Mesodermal cell (in vitro differentiated cells): ENCODE results near the gene GRIP1.

Source experiments
- H3K27ac ChIP-seq: 2 replicates; pipeline ENCODE4 v1.7.0; 2013; ENCODE audit warnings: mild to moderate bottlenecking, low read depth, low read length, moderate library complexity; ENCODE audit not compliant: severe bottlenecking
- H3K36me3 ChIP-seq: 2 replicates; pipeline ENCODE4 v1.7.1; 2013; ENCODE audit warnings: mild to moderate bottlenecking, low read length, moderate library complexity; ENCODE audit not compliant: control insufficient read depth, insufficient read depth
- H3K4me1 ChIP-seq: one replicate; pipeline ENCODE4 v1.7.1; 2013; ENCODE audit warnings: mild to moderate bottlenecking, low read length; ENCODE audit not compliant: insufficient read depth, control insufficient read depth, poor library complexity, severe bottlenecking
- H3K4me3 ChIP-seq: 2 replicates; pipeline ENCODE4 v1.7.0; 2013; ENCODE audit warnings: low read length, control low read depth, mild to moderate bottlenecking; ENCODE audit not compliant: insufficient read depth, poor library complexity, severe bottlenecking; ENCODE audit errors: extremely low read depth
- H3K9me3 ChIP-seq: 2 replicates; pipeline ENCODE4 v1.7.1; 2013; ENCODE audit warnings: mild to moderate bottlenecking, low read length, moderate library complexity; ENCODE audit not compliant: control insufficient read depth
- WGBS, 2 experiments: methylation state at CpG; one replicate each; pipeline ENCODE4 v1.1.5; 2013; ENCODE audit warnings: missing lambda C conversion rate in 2 of 2; ENCODE audit not compliant: insufficient coverage in 2 of 2; 5-methylcytosine and 5-hydroxymethylcytosine counted together

GRIP1 gene

DNA sequence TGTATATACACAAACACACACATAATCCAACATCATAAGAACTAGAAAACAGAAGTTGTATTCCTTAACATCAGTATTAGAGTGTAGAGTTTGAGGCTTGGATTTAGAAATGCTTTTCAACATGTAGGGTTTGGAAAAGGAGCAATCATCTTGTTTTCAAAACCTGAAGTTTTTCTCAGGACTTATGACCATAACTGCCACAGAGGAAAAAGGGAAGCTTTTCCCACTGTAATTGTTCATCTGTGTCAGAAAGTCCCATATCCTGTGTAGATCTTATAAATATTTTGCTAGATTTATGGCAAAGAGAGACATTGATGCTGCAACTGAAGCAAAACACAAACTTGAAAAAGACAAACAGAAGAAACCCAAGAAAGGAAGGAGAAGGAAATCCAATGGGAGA is 115.7 kb downstream of the GRIP1 start:
- no peak overlapping the region for H3K27ac ChIP-seq
- no peaks in the 10 kb centered on the region for H3K36me3 ChIP-seq
- H3K9me3 ChIP-seq, result peaks cover 4% of the 10 kb centered on the region
- H3K4me3 ChIP-seq, result no peak overlapping the region
- H3K4me1 ChIP-seq, result no peaks in the 10 kb centered on the region

DNA sequence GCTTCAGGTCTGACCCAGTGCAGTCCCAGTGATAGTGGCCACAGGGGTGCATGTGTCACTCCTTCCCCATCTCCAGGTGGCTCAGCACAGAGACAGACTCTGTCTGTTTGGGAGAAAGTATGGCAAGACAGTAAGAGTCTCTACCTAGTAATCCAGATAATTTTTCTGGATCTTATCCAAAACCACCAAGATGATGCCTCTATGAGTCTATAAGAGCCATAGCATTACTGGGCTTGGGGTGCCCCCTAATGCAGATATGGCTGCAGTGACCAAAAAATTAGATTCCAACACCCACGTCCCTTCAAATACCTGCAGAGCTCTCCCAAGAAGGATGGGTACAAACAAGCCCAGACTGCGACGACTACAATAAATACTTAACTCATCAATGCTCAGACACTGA is 123.8 kb downstream of the GRIP1 start:
- no peaks in the 10 kb centered on the region for H3K9me3 ChIP-seq
- H3K4me1 ChIP-seq, result no peaks in the 10 kb centered on the region
- no peak overlapping the region for H3K4me3 ChIP-seq
- H3K36me3 ChIP-seq, result no peaks in the 10 kb centered on the region
- WGBS, 2 experiments, result 62 to 100% methylated on average over 1 to 3 of the region's 3 CpGs
- H3K27ac ChIP-seq, result no peak overlapping the region

DNA sequence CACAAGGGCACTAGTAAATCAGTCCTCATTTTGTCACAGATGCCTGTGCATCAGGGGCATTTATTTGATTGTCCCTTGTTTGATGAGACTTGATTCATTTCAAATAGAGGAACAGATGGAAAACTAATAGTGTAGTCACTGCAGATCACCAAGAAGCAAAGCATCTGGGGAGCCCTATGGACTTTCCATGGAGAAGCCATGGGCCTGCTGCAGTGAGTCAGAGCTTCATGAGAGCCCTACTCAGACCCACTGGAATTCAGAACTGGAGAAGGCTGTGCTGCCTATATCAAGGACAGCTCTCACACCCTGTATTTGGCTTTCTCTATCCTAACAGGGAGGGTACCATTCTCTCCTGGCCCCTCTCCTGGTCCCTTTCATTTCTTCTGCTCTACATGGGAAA is 126.2 kb downstream of the GRIP1 start:
- no peak overlapping the region for H3K27ac ChIP-seq
- H3K36me3 ChIP-seq, result no peaks in the 10 kb centered on the region
- no peaks in the 10 kb centered on the region for H3K4me1 ChIP-seq
- H3K9me3 ChIP-seq, result no peaks in the 10 kb centered on the region
- H3K4me3 ChIP-seq, result no peak overlapping the region

DNA sequence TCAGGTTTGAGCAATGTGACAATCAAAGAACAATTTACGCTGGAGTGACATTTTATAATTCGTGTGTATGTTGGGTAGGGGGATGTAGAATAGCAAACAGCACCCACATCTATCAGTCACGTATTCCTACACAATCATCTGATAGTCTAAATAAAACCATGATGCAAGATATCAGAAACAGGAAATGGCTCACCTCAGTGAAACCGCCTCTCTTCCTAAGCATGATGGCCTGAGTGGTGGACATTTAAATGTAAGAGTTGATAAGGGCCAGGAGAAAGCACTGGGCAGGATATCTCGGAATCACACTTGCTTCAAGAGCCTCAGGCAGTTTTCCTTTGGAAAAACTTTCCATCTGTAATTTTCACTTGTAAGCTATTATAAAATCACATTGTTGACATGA is 128.2 kb downstream of the GRIP1 start:
- 100% methylated on average over 2 of the region's 5 CpGs; no CpG with 5 or more reads in 1 of the 2 experiments for WGBS, 2 experiments
- no peak overlapping the region for H3K4me3 ChIP-seq
- H3K27ac ChIP-seq, result no peak overlapping the region
- no peaks in the 10 kb centered on the region for H3K9me3 ChIP-seq
- no peaks in the 10 kb centered on the region for H3K4me1 ChIP-seq
- no peaks in the 10 kb centered on the region for H3K36me3 ChIP-seq

DNA sequence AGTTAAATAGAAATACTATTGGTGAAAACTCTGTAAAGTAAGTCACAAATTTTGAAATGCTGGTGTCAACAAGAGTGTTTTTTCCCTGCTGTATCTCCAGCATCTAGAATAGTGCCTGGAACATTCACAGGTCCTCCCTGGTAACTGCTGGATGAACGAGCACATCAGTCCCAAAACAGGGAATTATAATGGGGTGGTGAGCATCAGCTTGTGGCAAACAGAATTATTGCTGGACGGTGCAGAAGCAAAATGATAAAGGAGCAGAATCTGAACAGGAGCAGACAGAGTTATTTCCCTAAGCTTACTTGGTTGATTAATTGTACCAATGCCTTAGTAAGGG is 129.9 kb downstream of the GRIP1 start:
- Histone ChIP-seq H3K36me3 (no peaks in the 10 kb centered on the region), H3K4me3 (no peak overlapping the region), H3K4me1 (no peaks in the 10 kb centered on the region), H3K27ac (no peak overlapping the region), H3K9me3 (no peaks in the 10 kb centered on the region)
- WGBS, 2 experiments, result 71 to 89% methylated on average over 1 to 2 of the region's 2 CpGs

DNA sequence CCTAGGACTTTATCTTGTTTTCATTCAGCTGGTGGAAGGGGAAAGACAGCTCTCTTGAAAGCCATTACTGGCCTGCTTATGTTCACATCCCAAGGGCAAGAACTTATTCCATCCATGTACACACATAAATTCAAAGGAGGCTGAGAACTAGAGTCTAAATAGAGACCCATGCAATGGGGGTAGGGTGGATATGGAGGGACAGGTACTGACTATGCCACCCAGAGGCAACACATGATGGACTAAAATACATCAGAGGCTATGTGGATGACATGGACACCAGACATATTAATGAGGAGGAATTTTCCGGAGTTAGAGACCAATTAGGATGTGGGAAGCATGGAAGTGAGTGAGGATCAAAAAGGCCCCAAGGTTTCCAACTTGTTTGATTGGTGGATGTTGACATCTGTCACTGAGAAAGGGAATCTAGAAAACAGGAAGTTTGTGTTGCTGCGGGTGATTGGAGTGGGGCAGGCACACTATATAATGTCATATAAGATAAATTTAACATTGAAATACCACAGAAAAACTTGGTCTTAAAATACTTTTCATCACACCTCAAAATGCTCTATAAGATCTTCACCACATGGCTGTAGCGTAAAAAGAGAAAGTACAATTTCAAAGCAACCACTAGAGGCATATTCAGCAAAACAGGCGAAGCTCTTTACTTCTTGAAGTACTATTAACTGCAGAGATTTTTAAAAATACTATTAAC is 130.4 kb downstream of the GRIP1 start:
- H3K9me3 ChIP-seq, result no peaks in the 10 kb centered on the region
- H3K27ac ChIP-seq, result no peak overlapping the region
- no peaks in the 10 kb centered on the region for H3K36me3 ChIP-seq
- H3K4me1 ChIP-seq, result no peaks in the 10 kb centered on the region
- no peak overlapping the region for H3K4me3 ChIP-seq
- WGBS, 2 experiments, result 90% methylated on average over 2 of the region's 4 CpGs; no CpG with 5 or more reads in 1 of the 2 experiments

DNA sequence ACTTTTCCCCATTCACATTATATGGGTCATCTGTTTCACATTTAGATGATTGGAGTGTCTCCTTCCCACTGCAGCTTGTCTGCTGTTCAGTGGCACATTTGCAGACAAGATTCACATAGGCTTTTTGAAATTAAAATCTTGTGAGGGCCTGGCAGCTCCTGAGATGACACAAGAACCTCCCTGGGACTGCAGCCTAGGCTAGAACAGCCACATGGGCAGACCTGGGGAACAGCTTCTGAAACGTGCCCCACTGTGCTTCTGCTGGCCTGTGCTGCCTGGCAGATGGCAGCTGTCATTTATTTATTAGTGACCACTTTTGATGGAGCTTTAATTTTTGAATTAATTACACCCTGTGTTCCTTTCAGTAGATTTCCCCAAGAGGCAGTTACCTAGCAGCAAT is 137.4 kb downstream of the GRIP1 start:
- Histone ChIP-seq H3K9me3 (no peaks in the 10 kb centered on the region), H3K4me1 (no peaks in the 10 kb centered on the region), H3K27ac (no peak overlapping the region), H3K36me3 (no peaks in the 10 kb centered on the region), H3K4me3 (no peak overlapping the region)
- WGBS, 2 experiments, result 71% methylated on average over 1 of the region's 1 CpG; no CpG with 5 or more reads in 1 of the 2 experiments

DNA sequence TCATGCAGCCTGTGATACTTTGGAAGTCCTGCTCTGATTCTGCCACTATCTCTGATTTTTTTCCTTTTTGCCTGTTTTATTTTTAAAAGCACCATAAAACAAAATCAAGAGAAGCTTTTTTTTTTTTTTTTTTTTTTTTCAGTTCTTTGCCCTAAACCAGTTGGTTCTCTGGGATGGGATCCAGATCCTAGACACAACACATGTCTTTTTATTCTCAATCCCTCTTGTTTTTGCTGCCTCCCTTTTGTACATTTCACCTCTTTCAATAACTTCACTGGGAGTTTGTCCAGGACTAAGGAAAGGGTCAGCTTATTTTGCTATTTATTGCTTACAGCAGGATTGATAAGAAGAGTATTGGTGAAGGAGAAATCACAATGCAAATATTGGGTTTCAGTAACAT is 139.4 kb downstream of the GRIP1 start:
- H3K36me3 ChIP-seq, result no peaks in the 10 kb centered on the region
- H3K4me1 ChIP-seq, result no peaks in the 10 kb centered on the region
- no peak overlapping the region for H3K27ac ChIP-seq
- no peaks in the 10 kb centered on the region for H3K9me3 ChIP-seq
- no peak overlapping the region for H3K4me3 ChIP-seq

DNA sequence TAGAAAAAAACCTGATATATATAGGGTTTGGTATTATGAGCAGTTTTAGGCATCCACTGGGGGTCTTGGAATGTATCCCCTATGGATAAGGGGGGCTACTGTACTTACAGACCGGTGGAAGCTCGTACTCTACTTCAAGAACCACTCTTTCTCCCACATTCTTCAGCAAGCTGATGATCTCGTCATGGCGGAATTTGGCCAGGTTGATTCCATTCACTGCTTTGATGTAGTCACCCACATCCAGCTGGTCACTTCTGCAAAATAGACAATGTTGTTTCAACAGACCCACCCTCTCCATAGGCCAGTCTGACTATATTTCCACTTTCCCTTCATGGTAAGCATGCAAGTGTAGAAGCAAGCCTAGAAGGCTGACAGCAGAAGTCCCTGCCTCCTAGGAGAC is 139.9 kb downstream of the GRIP1 start:
- Histone ChIP-seq H3K36me3 (no peaks in the 10 kb centered on the region), H3K27ac (no peak overlapping the region), H3K9me3 (no peaks in the 10 kb centered on the region), H3K4me3 (no peak overlapping the region), H3K4me1 (no peaks in the 10 kb centered on the region)
- 89 to 92% methylated on average over 3 to 4 of the region's 4 CpGs for WGBS, 2 experiments

DNA sequence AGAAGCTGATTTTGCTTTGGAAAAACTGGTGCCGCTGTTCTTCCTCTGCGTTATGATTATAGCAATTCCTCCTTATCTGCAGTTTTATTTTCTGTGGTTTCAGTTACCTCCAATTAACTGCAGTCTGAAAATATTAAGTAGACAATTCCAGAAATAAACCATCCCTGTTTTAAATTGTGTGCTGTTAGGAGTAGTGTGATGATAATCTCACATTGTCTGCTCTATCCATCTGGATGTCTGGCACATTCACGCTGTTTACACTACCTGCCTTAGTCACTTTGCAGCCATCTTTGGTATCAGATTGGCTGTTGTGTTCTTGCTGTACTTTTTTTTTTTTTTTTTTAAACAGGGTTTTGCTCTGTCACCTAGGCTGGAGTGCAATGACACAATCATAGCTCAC is 141.0 kb downstream of the GRIP1 start:
- WGBS, 2 experiments, result 93% methylated on average over 2 of the region's 3 CpGs; no CpG with 5 or more reads in 1 of the 2 experiments
- Histone ChIP-seq H3K36me3 (no peaks in the 10 kb centered on the region), H3K9me3 (no peaks in the 10 kb centered on the region), H3K27ac (no peak overlapping the region), H3K4me3 (no peak overlapping the region), H3K4me1 (no peaks in the 10 kb centered on the region)

DNA sequence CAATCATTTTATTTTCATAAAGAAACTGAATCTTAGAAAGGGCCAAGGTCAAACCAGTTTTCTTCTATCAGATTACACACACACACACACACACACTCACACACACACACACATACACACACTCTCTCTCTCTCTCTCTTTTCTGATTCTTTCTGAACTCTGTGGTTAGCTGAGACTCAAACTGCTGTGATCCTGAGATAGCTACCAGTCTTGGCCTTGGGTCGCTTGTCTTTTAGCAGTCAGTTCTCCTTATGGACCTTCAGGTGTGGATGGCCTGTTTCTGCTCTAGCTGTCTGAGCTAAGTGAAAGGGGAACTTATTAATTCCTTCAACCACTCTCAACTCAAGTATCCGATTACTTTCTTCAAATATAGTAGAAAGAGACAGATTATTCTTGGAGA is 145.1 kb downstream of the GRIP1 start:
- Histone ChIP-seq H3K4me1 (no peaks in the 10 kb centered on the region), H3K4me3 (no peak overlapping the region), H3K36me3 (no peaks in the 10 kb centered on the region), H3K27ac (no peak overlapping the region), H3K9me3 (no peaks in the 10 kb centered on the region)
- 100% methylated on average over 1 of the region's 2 CpGs for WGBS, 2 experiments
